K562 (cell line): Measurements from ENCODE around the gene ENTPD8. TPM values are rescaled to one million over a fixed set of nuclear protein-coding genes. Genes with fewer than 3 reads are reported as not detected.
A peak's percentile ranks its signal among the peaks of the same experiment; 100 is the strongest.

Experiments
- E2F6 ChIP-seq, 2 experiments: IDR thresholded peaks; 2 replicates each; pipeline ENCODE4 v1.6.1; 2011; ENCODE audit warnings: borderline replicate concordance in 1 of 2, control low read depth in 1 of 2, low read depth in 1 of 2, low read length in 1 of 2, mild to moderate bottlenecking in 1 of 2, mixed read lengths in 1 of 2, moderate library complexity in 1 of 2; ENCODE audit not compliant: insufficient read depth in 1 of 2, insufficient read length in 1 of 2, poor library complexity in 1 of 2, severe bottlenecking in 1 of 2; ENCODE audit errors: extremely low read depth in 1 of 2
- GATAD2A ChIP-seq: fragments of 450-650 bp; IDR thresholded peaks from 2 replicates; pipeline ENCODE4 v1.6.1; 2017
- HCFC1 ChIP-seq: IDR thresholded peaks from 2 replicates; pipeline ENCODE4 v1.6.1; 2012; ENCODE audit warnings: low read depth, low read length, improper control_type of control experiment
- HDAC1 ChIP-seq, 2 experiments: fragments of 450-650 bp; IDR thresholded peaks; 2 replicates each; pipeline ENCODE4 v1.6.1; 2016 to 2017; ENCODE audit warnings: inconsistent platforms in 1 of 2, mild to moderate bottlenecking in 1 of 2, moderate library complexity in 1 of 2
- HNRNPK ChIP-seq: fragments of 200-400 bp; formaldehyde crosslinking; IDR thresholded peaks from one replicate; pipeline ENCODE4 v1.6.1; 2018; ENCODE audit warnings: mild to moderate bottlenecking, low read depth, low read length; ENCODE audit not compliant: poor library complexity, severe bottlenecking
- IFI16 ChIP-seq: fragments of 250-450 bp; sonication (Bioruptor Pico); IDR thresholded peaks from 2 replicates; pipeline ENCODE4 v2.1.2; 2022; ENCODE audit warnings: mild to moderate bottlenecking, inconsistent platforms
- JUNB ChIP-seq: fragments of 450-650 bp; formaldehyde crosslinking; conservative IDR thresholded peaks from 2 replicates; pipeline ENCODE4 v1.4.0; 2020; ENCODE audit warnings: mild to moderate bottlenecking
- KLF13 ChIP-seq: fragments of 450-650 bp; IDR thresholded peaks from 2 replicates; pipeline ENCODE4 v1.6.1; 2016; ENCODE audit warnings: missing genetic modification characterization, low read depth, mild to moderate bottlenecking, missing compliant biosample characterization, moderate library complexity, borderline replicate concordance
- L3MBTL2 ChIP-seq: fragments of 450-650 bp; IDR thresholded peaks from 2 replicates; pipeline ENCODE4 v1.6.1; 2016; ENCODE audit warnings: mild to moderate bottlenecking, moderate library complexity
- MNT ChIP-seq, 2 experiments: fragments of 450-650 bp; conservative IDR thresholded peaks; 2 replicates each; pipeline ENCODE4 v1.6.1; 2017; ENCODE audit warnings: mild to moderate bottlenecking in 2 of 2, moderate library complexity in 2 of 2
- NBN ChIP-seq: fragments of 450-650 bp; IDR thresholded peaks from 2 replicates; pipeline ENCODE4 v1.6.1; 2016; ENCODE audit warnings: low read depth, mild to moderate bottlenecking
- NCOA1 ChIP-seq: fragments of 450-650 bp; IDR thresholded peaks from 2 replicates; pipeline ENCODE4 v1.6.1; 2016; ENCODE audit warnings: low read depth
- PPARD ChIP-seq: fragments of 250-450 bp; sonication (Bioruptor Pico); IDR thresholded peaks from 2 replicates; pipeline ENCODE4 v1.8.0; 2022; ENCODE audit warnings: inconsistent platforms, mild to moderate bottlenecking, moderate library complexity
- RAD51 ChIP-seq: fragments of 450-650 bp; IDR thresholded peaks from 2 replicates; pipeline ENCODE4 v1.7.1; 2016; ENCODE audit warnings: low read depth, mild to moderate bottlenecking, borderline replicate concordance
- RBM34 ChIP-seq: fragments of 200-400 bp; formaldehyde crosslinking; IDR thresholded peaks from 2 replicates; pipeline ENCODE4 v1.6.1; 2018; ENCODE audit warnings: low read length, borderline replicate concordance; ENCODE audit not compliant: insufficient read depth
- TAL1 ChIP-seq: fragments of 450-650 bp; IDR thresholded peaks from 2 replicates; pipeline ENCODE4 v1.6.1; 2016; ENCODE audit warnings: mild to moderate bottlenecking
- ZFX ChIP-seq: sonication (generic); formaldehyde crosslinking; IDR thresholded peaks from 2 replicates; pipeline ENCODE4 v1.8.0; 2022; ENCODE audit warnings: mild to moderate bottlenecking, missing genetic modification reagents, moderate library complexity
- polyA plus RNA-seq, 8 experiments: library from polyadenylated mRNA; depleted of rRNA in 4 of 8; stranded (reverse) in 5 of 8; unstranded in 3 of 8; fragments of >200 nt; fragmentation: Nextera tagmentation in 2 of 8; fragmentation: Illumina TruSeq in 1 of 8; extraction: Ambion mirVana in 2 of 8; extraction: Trizol in 1 of 8; gene quantifications; 2 replicates each; pipeline versions ENCODE4 v1.2.1 to v1.2.3, GENCODE V29; 2011 to 2014; ENCODE audit warnings: inconsistent platforms in 1 of 8, missing spikeins in 1 of 8
- total RNA-seq, 7 experiments: library from RNA; depleted of rRNA in 6 of 7; stranded (reverse); fragments of >200 nt in 6 of 7; fragmentation: Illumina TruSeq in 2 of 7; extraction: Trizol in 2 of 7; gene quantifications; 2 replicates each; pipeline versions ENCODE4 v1.2.1 to v1.2.3, GENCODE V29; 2011 to 2021; ENCODE audit warnings: low replicate concordance in 1 of 7
- TF ChIP-seq, protein P1 (sequence below): fragments of 200-800 bp; sonication (Bioruptor generic); IDR thresholded peaks from 2 replicates; pipeline ENCODE4 v1.6.1; 2017; ENCODE audit warnings: missing genetic modification characterization, missing compliant biosample characterization
- TF ChIP-seq, protein P2 (sequence below): sonication (generic); formaldehyde crosslinking; IDR thresholded peaks from 2 replicates; pipeline ENCODE4 v1.8.0; 2022; ENCODE audit warnings: mild to moderate bottlenecking, missing genetic modification reagents
- TF ChIP-seq, protein P3 (sequence below): sonication (generic); formaldehyde crosslinking; IDR thresholded peaks from 2 replicates; pipeline ENCODE4 v1.9.0; 2022; ENCODE audit warnings: mild to moderate bottlenecking, missing genetic modification reagents

The ENTPD8 gene
- total and polyA plus RNA-seq, 9 of the 15 experiments (the other 6 are each of a cell fraction or from before 2014, with no cell fraction given), result 0.06 to 0.27 (median 0.19) TPM; not detected in 5

- peak in 1 of 2 experiments; percentile 79 for TF ChIP-seq E2F6 (IDR thresholded peaks at IDR 0.05; ENCODE audit: borderline replicate concordance in 1 of 2, extremely low read depth in 1 of 2, insufficient read depth in 1 of 2, insufficient read length in 1 of 2, low read depth in 1 of 2, low read length in 1 of 2, poor library complexity in 1 of 2, severe bottlenecking in 1 of 2)
- TF ChIP-seq GATAD2A, result 0 out of 2 replicates have a peak, but pooled peaks have one; percentile 20
- TF ChIP-seq, protein P1, sequence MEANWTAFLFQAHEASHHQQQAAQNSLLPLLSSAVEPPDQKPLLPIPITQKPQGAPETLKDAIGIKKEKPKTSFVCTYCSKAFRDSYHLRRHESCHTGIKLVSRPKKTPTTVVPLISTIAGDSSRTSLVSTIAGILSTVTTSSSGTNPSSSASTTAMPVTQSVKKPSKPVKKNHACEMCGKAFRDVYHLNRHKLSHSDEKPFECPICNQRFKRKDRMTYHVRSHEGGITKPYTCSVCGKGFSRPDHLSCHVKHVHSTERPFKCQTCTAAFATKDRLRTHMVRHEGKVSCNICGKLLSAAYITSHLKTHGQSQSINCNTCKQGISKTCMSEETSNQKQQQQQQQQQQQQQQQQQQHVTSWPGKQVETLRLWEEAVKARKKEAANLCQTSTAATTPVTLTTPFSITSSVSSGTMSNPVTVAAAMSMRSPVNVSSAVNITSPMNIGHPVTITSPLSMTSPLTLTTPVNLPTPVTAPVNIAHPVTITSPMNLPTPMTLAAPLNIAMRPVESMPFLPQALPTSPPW, result peak; percentile 75
- 0 out of 2 replicates have a peak, but pooled peaks have one; percentile 13 for TF ChIP-seq ZFX (CRISPR knock-in tag)
- TF ChIP-seq, protein P2, sequence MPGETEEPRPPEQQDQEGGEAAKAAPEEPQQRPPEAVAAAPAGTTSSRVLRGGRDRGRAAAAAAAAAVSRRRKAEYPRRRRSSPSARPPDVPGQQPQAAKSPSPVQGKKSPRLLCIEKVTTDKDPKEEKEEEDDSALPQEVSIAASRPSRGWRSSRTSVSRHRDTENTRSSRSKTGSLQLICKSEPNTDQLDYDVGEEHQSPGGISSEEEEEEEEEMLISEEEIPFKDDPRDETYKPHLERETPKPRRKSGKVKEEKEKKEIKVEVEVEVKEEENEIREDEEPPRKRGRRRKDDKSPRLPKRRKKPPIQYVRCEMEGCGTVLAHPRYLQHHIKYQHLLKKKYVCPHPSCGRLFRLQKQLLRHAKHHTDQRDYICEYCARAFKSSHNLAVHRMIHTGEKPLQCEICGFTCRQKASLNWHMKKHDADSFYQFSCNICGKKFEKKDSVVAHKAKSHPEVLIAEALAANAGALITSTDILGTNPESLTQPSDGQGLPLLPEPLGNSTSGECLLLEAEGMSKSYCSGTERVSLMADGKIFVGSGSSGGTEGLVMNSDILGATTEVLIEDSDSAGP (CRISPR knock-in tag), result no peak
- TF ChIP-seq, protein P3, sequence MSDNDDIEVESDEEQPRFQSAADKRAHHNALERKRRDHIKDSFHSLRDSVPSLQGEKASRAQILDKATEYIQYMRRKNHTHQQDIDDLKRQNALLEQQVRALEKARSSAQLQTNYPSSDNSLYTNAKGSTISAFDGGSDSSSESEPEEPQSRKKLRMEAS (CRISPR knock-in tag), result 0 out of 2 replicates have a peak, but pooled peaks have one; percentile 23
- TF ChIP-seq RAD51, result no peak
- no peak for TF ChIP-seq PPARD (CRISPR knock-in tag)
- TF ChIP-seq TAL1, result no peak
- TF ChIP-seq KLF13 (tag), result peak; percentile 71; the same call in 1 of the 2 replicates
- peak in 1 of 2 experiments; percentile 47; a peak in 1 of 4 replicates for TF ChIP-seq MNT (conservative IDR thresholded peaks at IDR 0.05)
- TF ChIP-seq HDAC1 (IDR thresholded peaks at IDR 0.05), result peak in 1 of 2 experiments; percentile 36; a peak in 1 of 4 replicates
- no peak for TF ChIP-seq IFI16
- 0 out of 2 replicates have a peak, but pooled peaks have one; percentile 58 for TF ChIP-seq RBM34
- TF ChIP-seq HNRNPK, result peak; percentile 27
- TF ChIP-seq JUNB (CRISPR knock-in tag), result no peak
- no peak for TF ChIP-seq NCOA1
- TF ChIP-seq HCFC1, result no peak
- 0 out of 2 replicates have a peak, but pooled peaks have one; percentile 17 for TF ChIP-seq L3MBTL2
- no peak for TF ChIP-seq NBN
These were observed at the start of gene ENTPD8 (continued) for GRCh38 chr9:137441289-137441934.
